ENCODE results near the gene EFTUD2.

DNA sequence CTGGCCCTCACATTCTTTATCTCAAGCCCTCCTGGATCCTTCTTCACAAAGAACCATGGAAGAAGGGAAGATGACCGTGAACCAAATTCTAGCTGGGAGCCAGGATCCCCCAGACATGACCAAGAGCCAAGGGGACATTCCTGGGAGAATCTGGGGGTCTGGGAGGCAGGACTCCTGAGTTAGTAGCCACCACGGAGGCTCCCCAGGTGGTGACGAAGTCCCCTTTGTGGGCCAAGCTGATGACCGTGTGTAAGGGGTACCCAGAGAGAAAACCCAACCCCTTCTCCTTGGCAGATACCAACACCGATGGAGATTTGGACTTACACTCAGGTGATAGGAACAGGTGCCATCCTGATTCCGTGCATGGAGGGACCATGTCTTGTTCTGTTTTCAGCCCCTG lies 22.9 kb upstream of the EFTUD2 start:
- no peak for TF ChIP-seq CTCF (IDR thresholded peaks at IDR 0.05; ENCODE audit: poor library complexity)
- TF ChIP-seq EZH2 (IDR thresholded peaks at IDR 0.05; ENCODE audit: borderline replicate concordance): no peak
- no peak for TF ChIP-seq EZH2phosphoT487 (IDR thresholded peaks at IDR 0.05; ENCODE audit: low read depth, severe bottlenecking, unreplicated experiment)

All from hepatocyte (in vitro differentiated cells).